Left forelimb (tissue), 1 donor: ENCODE data around the gene TFCP2.
"Not testable (repeated sequence)": the region's sequence is repeated elsewhere in the genome, so short reads cannot be mapped to it uniquely, and the experiment has no call there.

Source experiments
- DNase-seq: peaks from one replicate; pipeline ENCODE4 v3.0.0-alpha.2; 2018; ENCODE audit warnings: low spot score

TFCP2 gene

DNA sequence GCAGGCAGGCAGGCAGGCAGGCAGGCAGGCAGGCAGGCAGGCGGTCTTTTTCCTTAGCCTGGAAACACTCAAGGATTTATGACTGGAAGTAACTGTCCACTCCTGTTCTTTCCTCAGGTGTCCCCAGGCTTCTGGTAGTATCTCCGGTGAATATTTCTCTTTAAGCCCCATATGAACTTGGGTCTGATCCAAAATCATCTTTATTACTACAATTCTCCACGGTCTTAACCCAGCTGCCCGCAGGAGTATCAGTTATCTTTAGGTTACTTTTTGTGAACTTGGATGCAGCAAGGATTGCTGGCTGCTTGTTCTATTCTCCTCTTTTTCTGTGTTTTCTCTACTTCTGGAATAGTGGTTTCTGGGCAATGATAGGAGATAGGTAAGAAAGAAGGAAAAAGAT is 92.8 kb downstream of the TFCP2 start:
- DNase-seq, result no peak

DNA sequence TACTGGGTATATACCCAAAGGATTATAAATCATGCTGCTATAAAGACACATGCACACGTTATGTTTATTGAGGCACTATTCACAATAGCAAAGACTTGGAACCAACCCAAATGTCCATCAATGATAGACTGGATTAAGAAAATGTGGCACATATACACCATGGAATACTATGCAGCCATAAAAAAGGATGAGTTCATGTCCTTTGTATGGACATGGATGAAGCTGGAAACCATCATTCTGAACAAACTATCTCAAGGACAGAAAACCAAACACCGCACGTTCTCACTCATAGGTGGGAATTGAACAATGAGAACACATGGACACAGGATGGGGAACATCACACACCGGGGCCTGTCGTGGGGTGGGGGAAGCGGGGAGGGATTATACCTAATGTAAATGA is 94.1 kb downstream of the TFCP2 start:
- DNase-seq, result not testable (repeated sequence)

DNA sequence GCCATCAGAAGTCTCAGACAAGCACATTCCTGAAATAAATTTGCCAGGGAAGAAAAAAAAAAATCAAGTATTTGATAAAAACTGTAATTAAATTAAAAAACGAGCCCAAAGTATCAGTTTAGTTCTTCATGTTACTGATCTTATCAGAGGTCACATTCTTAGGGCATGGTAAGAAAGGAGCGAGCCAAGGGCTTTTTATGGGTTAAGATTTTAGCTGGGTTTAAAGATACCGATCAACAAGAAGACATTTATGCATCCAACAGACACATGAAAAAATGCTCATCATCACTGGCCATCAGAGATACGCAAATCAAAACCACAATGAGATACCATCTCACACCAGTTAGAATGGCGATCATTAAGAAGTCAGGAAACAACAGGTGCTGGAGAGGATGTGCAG is 94.6 kb downstream of the TFCP2 start:
- not testable (repeated sequence) for DNase-seq

DNA sequence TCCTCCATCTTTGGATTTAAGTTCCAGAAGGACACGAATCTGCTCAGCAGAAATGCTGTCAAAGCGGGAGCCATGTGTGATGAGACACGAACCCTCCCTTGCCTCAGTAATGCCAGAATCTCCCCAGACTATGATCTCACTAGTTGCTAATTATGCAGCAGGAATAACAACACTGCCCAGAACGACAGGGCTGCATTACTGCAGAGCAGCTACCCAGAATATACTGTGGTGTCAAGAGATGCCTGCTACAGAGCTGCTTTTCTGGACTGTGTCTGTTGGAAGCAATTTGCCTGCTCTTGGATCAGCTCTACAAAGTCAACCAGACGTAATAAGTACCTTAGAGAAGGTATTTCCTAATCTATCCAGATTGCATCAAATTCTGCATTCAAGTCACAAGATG is 95.0 kb downstream of the TFCP2 start:
- no peak for DNase-seq

DNA sequence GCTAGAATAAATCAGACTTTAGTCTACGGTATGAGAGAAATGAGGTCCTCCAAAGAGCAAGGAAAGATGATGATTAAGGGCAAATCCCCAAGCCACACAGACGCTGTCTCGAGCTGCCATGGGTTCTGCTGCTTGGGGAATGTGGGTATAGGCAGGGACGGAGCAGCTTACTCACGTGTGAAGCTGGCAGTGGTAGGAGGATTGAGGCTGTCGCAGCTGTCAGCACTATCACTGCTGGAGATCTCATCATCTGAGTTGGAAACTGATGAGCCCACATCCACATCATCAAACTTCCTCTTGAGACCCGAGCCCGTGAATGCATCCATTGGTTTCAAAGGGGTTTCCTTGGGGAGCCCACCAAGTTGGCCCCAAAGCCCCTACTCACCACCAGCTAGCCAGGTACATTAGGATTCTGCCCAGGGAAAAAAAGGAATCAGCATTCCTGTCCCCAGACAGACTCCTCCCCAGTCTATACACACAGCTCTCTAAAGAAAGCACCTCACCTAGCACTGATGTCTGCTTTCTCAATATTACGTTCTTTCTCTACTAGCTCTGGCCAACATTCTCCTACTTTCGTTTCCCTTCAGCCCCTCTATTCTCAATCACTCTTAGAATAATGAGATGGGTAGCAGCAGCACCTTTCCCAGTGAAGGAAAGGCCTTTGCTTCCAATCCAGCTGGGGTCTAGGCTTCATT is 96.6 kb downstream of the TFCP2 start:
- no peak for DNase-seq

DNA sequence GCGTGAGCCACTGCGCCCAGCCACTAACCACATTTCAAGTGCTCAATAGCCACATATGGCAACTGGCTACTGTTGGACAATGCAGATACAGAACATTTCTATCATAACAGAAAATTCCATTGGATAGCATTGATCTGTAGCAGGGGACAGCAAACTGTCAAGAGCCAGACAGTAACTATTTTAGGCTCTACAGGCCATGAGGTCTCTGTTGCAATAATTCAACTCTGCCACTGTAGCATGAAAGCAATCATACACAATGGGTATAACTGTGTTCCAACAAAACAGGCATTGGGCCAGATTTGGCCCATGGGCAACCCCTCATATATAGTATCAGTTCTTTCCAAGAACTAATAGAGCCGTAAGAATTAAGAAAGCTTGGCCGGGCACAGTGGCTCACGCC is 97.5 kb downstream of the TFCP2 start:
- no peak for DNase-seq

DNA sequence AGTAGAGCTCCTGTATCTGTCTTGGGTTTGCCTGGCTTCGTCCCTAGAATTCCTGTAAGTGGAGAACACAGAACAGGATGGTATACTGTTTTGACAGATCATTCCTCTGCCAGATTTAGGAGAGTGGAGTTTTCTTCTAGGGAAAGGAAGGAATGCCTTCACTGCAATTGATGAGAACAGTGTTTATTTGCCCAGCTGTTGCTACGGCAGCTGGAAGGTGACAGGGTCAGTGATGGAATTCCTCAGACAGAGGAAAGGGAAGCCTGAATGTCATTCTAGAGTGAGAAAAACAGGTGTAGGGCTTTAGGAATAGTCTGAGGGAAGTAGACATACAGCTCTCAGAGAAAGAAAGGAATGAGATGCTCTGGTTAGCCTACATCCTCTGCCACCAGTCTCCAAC is 101.3 kb downstream of the TFCP2 start:
- no peak for DNase-seq

DNA sequence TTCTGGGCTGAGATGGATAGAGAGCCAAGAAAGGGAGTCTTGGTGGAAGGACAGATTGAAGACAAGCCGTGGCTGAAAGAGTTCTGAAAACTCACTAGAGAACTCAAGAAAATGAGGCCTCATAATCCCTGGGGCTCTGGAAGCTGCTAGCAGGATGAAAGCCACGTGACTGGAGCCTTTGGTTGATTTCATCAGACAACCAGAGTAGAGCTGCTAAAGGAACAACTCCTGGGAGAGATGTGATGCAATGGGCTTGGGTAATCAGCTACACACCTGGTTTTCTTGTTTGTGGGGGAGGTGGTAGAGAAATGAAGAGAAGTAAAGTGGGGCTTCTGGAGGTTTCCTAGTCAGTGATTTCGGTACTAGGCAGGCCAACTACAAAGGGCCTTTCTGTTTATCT is 102.9 kb downstream of the TFCP2 start:
- no peak for DNase-seq

DNA sequence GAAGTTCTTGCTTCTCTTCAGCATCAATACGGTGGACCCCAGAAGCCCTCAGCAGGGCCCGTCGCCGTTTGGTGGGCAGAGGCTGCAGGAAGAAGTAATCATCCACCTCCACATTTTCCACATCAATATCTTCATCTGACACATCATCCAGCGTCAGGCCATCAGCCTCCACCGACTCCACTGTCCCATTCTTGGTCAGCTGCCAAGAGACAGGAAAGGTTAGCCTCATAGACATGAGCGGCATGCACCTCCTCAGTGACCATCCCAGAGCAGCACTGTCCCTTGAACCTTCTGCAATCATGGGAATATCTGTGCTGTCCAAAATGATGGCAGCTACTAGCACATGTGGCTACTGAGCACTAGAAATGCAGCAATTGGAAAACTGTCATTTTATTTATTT is 105.2 kb downstream of the TFCP2 start:
- DNase-seq, result no peak

DNA sequence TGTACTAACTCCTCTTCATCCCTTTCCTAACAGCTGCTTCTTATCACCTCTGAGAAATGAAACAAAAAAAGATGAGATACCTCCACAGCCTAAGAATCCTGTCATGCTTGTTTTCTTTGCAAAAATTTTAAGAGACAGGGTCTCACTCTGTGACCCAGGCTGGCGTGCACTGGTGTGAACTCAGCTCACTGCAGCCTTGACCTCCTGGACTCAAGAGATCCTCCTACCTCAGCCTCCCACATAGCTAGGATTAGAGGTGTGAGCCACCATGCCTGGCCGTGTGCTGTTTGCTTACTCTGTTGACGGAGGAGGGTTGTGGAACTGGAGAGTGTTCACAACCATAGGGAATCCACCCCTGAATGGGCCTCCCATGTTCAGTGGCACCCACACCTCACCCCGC is 105.7 kb downstream of the TFCP2 start:
- no peak for DNase-seq

DNA sequence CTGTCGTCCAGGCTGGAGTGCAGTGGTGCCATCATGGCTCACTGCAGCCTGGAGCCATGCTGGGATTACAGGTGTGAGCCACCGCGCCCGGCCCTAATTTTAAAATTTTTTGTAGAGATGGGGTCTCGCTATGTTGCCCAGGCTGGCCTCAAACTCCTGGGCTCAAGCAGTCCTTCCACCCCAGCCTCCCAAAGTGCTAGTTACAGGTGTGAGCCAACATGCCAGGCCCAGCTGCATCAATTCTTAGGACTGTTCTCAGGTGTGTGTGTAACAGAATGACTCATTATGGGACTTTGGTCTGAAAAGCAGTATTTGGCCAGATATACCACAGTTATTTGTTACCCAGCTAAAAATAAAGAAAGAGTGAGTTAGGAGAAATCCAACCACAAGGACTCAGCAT is 107.4 kb downstream of the TFCP2 start:
- DNase-seq, result no peak

DNA sequence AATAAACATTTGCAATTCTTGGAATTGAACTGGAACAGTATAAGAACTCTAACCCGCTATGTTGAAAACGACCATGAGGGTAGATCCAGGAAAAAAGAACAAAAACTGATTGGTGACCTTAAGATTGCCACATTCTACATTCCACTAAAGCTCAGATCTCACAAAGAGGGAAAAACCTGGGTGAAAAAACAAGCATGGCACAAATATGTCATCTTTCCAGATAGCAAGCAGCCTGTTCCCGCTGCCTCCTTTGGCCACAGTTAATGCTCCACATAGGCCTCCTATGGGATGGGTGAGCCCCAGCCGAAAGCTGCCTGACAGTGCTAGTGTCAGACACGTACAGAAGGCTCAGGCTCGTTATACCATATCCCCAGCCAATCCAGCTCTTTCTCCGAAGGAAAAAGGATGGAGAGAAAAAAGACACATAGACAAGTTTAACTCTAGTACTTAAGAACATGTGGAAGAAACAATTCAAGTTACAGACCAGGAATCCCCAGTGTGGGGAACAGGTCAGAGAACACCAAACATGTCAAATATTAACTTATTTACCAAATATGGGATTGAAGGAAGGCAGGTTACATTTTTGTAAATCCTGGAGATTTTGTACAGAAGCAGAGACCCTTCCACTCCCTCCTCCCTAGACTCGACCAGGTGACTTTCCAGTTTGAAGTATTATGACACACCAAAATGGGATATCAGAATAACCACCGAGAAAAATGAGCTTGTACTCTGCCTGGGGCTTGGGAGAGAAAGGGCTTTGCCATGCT is 110.1 kb downstream of the TFCP2 start:
- no peak for DNase-seq

DNA sequence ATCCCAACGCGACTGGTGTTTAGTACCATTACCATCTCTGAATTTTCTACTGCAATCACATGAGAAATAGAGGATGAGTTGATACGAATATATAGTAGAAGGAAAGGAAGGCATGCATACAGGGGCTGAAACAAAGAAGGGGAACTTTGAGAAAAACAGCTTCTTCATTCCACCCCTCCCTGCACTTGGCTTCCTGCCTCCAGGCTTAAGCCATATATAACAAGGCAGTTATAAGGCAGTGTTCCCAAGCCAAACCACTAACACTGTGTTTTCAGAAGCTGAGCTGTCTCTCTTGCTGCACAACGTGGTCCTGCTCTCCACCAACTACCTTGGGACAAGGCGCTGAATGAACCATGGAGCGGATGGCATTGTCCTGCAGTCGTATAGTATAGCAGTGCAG is 113.8 kb downstream of the TFCP2 start:
- no peak for DNase-seq

DNA sequence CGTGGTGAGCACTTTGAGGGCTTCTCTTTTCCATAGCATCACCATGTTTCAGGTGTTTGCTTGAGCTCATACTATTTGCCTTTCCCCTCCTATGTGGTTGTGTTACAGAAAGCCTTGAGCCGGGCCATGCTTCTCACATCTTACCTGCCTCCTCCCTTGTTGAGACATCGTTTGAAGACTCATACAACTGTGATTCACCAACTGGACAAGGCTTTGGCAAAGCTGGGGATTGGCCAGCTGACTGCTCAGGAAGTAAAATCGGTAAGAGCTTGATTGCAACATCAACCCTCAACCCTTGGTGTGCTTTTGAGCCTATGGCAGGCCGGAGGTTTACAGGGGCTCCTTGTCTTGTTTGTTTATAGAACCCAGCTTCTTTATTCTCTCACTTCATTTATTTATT is 116.7 kb downstream of the TFCP2 start:
- no peak for DNase-seq

DNA sequence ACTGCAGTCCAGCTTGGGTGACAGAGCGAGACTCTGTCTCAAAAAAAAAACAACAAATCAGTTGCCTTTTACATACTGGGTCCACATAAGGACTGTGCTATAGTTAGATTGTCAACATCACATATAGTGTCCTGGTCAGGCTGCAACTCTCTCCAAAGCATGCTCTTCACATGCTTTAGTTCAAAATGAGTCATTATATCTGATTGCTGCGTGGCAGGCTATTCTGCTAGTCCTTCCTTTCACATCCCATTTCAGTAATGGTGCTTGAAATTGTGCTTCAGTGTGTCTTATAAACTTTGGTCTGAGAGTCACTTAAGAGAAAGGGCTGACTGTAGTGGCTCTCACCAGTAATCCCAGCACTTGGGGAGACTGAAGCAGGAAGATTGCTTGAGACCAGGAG is 117.9 kb downstream of the TFCP2 start:
- DNase-seq, result no peak

DNA sequence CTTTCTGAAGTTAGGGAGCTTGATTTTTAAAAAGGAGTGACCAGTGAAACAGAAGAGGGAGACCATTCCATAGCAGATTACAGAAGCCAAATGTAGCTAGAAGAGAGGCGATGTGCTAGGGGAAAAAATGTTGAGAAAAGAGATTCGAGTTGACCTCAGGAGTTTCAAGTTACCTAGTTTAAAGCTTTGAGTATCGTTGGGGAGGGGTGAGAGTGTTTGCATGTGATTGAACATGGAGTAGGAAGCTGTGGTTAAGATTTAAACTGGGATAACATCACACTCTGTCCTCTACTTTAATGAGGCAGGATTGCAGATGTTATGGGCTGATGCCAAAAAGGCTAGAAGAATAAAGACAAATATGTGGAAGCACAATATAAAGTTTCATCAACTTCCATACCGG is 121.1 kb downstream of the TFCP2 start:
- DNase-seq, result no peak

DNA sequence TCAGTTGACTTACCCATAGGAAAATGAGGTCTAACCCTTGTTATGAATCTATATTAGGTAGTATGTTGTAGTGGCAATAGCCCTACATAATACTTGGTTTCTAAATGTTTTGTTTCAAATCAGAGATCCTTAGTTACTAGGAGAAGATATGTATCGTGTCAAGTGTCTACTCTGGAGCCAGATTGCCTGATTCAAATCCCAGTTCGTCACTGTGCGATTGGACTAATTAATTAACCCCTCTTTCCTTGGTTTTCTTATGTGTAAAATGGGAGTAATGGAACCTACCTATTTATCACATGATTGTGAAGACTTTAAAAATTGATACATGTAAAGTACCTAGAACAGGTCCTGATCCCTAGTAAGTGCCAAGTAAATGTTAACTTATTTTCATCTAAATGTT is 123.4 kb downstream of the TFCP2 start:
- no peak for DNase-seq

DNA sequence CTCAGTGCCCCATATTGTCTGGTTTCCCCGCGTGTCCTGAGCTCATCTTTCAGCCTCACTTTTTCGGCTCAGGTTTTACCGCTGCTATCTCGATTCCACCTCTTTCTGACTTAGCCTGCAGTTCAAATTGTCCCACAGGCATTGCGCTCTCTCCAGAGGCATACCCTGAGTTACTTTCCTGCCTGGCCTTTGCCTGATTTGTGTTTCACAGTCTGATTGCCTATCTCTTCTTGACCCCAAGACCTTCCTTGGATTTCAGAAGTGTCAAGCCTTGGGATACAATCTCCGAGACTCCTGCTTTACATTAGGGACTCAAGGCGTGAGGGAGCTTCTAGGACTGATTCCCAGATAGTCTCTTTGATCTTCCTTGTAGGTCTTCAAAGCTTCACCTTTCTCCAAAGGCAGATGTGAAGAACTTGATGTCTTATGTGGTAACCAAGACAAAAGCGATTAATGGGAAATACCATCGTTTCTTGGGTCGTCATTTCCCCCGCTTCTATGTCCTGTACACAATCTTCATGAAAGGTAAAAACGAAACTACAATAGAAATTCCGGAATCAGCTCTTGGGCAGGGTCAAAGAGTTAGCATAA is 124.2 kb downstream of the TFCP2 start:
- DNase-seq, result no peak

DNA sequence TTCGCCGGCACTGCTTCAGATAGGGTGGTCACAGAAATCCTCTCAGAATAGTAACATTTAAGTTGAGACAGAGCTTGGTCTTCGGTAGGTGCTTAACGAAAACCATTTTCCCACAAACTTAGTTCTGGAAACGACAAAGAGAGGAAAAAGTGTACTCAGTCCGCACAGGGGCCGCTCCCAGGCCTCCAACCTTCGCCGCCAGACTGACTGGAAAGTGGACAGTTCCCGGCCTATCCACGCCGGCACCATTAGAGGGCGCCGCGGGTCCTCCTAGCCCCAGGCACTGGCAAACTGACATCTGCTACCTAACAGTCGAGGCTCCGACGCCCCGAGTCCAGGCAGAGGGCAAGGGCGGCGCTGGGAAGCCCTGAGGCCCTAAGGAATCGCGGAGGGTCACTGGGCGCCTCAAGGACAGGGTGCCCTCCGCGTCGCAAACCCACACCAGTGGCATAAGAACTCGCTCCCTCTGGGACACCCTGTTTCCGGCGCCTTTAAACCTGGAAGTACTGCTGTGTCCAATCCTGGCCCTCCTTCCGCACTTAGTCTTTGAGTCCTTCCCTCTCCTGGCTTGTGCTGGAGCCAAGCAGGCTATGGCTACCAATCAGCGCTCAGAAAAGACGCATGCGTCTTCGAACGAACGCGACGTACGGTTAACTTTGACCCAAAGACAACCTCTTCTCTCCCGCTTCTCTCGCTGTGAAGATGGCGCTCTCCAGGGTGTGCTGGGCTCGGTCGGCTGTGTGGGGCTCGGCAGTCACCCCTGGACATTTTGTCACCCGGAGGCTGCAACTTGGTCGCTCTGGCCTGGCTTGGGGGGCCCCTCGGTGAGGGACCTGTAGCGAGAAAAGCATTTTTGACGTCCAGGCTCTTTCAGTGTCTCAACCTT is 125.0 kb downstream of the TFCP2 start, which contains the start of gene LETMD1:
Gene LETMD1, plus strand, starts transcription at position 673 of the 886 bp plus-strand sequence. Its CDS starts 30 bp downstream, at position 703.
- peak; percentile 96 for DNase-seq
